ENCODE measurements around the gene PNP. TPM values are rescaled to one million over a fixed set of nuclear protein-coding genes. Genes with fewer than 3 reads are reported as not detected.

Gene PNP
- total and polyA plus RNA-seq, 2 of the 8 experiments (the other 6 are each of a cell fraction or from before 2014, with no cell fraction given) = 108 to 130 TPM

GRCh38 chr14:20485900-20486299 is 16.7 kb downstream of the PNP start (continued):
- TF ChIP-seq BACH1 (IDR thresholded peaks at IDR 0.05; ENCODE audit: low read length) = no peak
- no peak for TF ChIP-seq SIN3A (conservative IDR thresholded peaks at IDR 0.05 in 1 of 2, IDR thresholded peaks at IDR 0.05 in 1 of 2; ENCODE audit: low read depth in 1 of 2, low read length in 2 of 2)
- TF ChIP-seq SAP30 (IDR thresholded peaks at IDR 0.05; ENCODE audit: insufficient read depth, insufficient replicate concordance, low read length) = no peak
- no peak for TF ChIP-seq SP1 (IDR thresholded peaks at IDR 0.05; ENCODE audit: low read depth, low read length)
- TF ChIP-seq NRF1 (IDR thresholded peaks at IDR 0.05; ENCODE audit: low read depth, low read length) = no peak
- TF ChIP-seq GABPA (IDR thresholded peaks at IDR 0.05; ENCODE audit: borderline replicate concordance, insufficient read depth, low read length) = no peak
